Left forelimb (tissue), 1 donor: ENCODE data around the gene DLST.
"Not testable (repeated sequence)": the region's sequence is repeated elsewhere in the genome, so short reads cannot be mapped to it uniquely, and the experiment has no call there.

Experiments
- DNase-seq: peaks from one replicate; pipeline ENCODE4 v3.0.0-alpha.2; 2018; ENCODE audit warnings: low spot score

Gene DLST

DNA sequence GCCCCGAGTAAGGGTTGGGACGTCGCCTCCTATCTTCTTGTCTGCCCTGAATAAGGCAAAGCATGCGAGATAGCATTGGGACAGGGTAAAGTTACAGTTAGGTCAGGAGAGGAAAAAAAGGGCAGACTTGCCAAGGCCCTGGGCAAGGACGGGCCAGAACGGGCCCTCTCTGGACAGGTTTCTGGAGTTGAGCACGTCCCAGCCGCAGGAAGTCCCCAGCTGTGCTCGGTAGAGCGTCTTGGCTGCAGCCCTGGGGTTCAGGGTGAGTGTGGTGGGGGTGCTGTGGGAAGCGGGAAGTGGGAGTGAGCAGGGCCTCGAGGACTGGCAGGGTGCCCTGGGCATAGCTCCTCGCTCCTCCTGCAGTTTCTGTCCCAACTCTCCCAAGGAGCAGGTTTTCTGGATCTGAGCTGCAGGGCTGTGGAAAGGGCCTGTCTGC, 35.9 kb downstream of the DLST start:
- no peak for DNase-seq

GRCh38 chr14:74918380-74918779, 36.7 kb downstream of the DLST start:
- no peak for DNase-seq

- DNase-seq: no peak
Measured at GRCh38 chr14:74919421-74920165, 37.9 kb downstream of the DLST start.

DNA sequence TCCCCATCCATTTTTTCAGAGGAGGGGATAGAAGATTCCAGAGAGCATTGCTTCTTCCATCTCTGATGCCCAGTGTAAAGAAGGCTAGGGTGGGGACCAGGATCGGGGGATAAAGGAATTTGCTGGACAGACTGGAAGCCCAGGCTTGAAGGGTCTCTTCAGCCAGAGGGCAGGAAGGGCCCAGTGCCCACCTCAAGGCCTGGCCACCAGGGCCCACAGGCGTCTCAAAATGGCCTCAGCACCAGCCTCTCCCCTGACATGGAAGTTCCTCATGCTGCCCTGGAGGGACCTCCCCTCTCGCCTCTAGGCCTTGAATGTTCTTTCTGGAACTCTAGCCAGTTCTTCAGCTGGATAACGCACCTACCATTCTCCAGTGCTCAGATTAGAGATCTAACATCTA, 38.6 kb downstream of the DLST start:
- DNase-seq: no peak

- DNase-seq: peak; percentile 59
Measured at GRCh38 chr14:74921053-74921620, 39.4 kb downstream of the DLST start.

DNA sequence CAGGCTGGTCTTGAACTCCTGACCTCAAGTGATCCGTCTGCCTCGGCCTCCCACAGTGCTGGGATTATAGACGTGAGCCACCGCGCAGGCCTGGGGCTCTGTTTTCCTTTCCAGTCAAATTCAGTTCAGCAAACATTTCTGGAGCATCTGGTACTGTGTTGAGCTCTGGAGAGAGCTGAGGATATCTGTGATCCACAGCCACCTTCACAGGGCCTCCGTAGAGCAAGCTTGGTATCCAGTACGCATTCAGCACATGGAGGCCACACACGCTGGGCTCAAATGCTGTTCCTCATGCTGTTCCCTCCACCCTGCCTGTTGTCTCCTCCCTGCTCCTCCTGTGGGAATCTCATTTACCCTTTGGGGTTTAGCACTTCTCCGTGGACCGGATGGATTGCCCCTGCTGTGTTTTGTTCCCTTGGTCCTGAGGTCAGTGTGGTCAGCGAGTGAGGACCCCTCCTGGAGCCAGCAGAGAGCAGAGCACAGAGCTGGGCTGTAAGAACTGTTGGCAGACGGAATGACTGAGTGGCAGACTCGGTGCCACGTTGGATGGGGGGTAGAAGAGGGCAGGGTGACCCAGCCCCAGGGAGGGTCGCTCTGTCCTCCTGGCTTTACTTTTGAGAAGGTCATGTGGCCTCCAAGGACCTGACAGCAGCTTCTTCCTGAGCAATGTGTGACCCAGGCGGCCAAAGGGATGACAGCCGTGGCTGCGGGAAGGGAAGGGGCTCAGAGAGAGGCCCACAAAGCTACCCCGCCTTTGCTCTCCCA, 40.5 kb downstream of the DLST start:
- DNase-seq: no peak

- DNase-seq: no peak
Measured at GRCh38 chr14:74922752-74923401, 41.2 kb downstream of the DLST start, which contains the start of gene RPS6KL1. Gene RPS6KL1 (minus strand): TSS chr14:74923260. CDS start chr14:74921541, 1,719 bp downstream.

GRCh38 chr14:74924061-74924460, 42.3 kb downstream of the DLST start:
- DNase-seq: no peak

GRCh38 chr14:74927225-74927624, 45.5 kb downstream of the DLST start:
- no peak for DNase-seq

DNA sequence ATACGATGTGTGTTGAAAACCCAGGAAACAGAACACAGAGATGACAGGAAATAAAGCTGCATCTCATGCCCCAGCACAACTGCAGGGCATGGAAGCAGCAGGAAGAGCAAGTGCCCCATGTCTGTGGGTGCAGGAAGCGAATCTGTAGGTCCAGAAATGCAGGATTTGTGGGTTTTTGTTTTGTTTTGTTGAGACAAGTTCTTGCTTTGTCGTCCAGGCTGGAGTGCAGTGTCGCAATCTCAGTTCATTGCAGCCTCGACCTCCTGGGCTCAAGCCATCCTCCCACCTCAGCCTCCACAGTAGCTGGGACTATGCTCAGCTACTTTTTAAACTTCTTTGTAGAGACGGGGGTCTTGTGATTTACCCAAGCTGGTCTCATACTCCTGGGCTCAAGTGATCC, 47.5 kb downstream of the DLST start:
- no peak for DNase-seq

DNA sequence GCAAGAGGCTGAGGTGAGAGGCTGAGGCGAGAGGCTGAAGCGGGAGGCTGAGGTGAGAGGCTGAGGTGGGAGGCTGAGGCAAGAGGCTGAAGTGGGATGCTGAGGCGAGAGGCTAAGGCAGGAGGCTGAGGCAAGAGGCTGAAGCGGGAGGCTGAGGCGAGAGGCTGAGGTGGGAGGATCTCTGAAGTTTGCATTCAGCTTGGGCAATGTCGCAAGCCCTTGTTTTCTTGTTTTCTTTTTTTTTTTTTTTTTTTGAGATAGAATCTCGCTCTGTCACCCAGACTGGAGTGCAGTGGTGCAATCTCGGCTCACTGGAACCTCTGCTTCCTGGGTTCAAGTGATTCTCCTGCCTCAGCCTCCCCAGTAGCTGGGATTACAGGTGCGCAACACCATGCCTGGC, 50.0 kb downstream of the DLST start:
- DNase-seq: not testable (repeated sequence)

DNA sequence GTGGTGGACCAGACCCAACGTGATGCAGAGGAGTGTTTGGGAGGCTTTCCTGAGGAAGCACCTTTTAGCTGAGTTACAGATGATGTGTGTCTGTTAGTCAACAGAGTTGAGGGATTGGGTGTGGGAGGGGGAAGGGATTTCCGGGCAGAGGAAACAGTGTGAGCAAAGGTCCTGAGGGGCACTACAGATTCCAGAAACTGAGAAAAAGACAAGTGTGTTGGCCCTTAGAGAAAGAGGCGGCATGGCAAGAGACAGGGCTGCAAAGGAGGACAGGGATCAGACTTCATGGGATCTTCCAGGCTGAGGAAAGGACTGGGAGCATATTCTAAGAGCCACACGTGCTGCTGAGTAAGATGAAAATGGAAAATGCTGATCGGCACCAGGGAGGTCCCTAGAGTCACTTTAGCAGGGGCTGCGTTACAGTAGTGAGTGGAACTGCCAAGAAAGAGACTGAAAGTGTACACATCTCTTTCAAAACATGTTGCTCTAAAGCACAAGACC, 50.7 kb downstream of the DLST start:
- no peak for DNase-seq

DNA sequence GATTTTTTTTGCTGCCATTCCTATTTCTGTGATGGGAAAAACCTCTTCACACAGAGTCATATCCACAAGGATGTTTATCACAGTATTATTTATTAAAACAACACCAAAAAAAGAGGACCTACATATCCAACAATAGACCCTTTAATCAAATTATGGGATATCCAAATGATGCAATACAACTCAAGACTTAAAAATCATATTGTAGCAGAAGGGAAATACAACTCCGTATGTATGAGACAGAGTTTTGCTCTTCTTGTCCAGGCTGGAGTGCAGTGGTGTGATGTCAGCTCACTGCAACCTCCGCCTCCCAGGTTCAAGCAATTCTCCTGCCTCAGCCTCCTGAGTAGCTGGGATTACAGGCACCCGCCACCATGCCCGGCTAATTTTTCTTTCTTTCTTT, 51.2 kb downstream of the DLST start:
- not testable (repeated sequence) for DNase-seq

DNA sequence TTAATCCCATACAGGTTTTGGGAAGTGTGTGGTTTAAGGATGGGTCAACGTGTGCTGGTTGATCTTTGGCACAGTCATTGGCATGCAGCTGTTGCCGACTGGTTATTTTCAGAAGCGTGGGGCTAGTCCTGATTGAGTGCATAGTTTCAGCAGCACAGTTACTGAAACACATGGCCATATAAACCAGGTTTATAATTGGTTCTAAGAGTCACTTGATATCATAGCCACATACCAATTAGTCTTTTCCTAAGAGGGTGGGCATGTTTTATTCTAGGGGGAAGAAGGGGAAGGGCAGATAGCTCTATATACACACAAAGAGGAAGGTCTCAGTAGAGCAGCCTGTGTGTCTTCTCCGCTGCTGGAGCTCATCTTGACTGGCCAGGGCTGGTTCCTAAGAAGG, 52.3 kb downstream of the DLST start:
- DNase-seq: no peak

DNA sequence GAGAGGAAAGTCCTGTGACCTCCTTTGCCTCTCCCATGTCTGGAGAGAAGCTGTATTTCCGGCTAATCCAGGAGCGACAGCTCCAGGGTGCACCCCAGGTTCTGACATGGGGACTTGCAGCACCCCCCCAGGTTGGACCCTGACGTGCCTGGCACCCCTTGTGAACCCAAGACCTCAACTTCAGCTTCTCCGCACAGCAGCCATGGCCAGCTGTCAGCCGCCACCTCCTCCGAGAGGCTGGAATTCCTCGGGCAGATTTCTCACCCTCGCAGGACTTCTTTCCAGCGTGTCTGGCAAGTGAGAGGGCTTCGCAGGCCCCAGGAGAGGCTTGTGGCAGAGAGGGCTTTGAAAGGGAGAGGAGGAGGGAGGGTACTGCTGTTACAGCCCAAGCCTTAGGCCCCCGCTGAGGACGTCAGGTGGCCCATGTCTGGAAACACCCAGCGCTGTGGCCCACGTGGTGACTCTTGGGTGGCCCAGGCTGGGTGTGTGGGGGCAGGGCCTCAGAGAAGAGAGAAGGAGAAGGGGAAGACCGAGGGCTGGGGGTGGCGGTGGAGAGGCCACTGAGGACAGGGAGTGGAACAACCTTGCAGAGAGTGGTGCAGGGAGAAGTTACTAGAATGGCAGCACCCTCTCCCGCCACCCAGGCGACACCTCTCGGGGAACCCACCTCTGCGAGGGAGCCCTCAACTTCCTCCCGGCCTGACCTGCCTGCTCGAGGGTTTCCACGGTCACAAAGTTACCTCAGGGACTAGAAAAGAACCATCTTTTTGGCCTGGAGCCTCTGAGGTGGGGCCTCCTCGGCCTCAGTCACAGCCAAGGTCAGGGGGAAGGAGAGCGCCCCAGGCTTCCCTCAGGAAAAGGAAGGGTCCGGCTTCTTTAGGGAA, 53.0 kb downstream of the DLST start:
- DNase-seq: no peak

DNA sequence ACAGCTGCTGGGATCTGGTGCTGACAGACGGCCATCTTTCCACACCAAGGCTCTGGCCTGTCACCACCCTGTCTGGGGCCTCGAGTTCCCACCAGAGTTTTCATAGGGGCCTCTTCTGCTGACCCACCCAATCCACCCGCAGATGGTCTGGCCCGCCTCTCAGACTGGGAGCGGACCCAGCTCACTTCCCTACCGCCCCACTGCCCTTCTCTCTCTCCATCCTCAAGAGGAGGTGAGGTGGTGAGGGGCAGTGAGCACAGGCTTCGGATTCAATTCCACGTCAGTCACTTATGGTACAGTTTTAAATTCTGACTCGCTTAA, 53.6 kb downstream of the DLST start:
- DNase-seq: no peak

- no peak for DNase-seq
Measured at GRCh38 chr14:74936151-74936550, 54.4 kb downstream of the DLST start.

- DNase-seq: no peak
Measured at GRCh38 chr14:74936731-74937130, 55.0 kb downstream of the DLST start.

- DNase-seq: no peak
Measured at GRCh38 chr14:74937171-74937570, 55.5 kb downstream of the DLST start.

DNA sequence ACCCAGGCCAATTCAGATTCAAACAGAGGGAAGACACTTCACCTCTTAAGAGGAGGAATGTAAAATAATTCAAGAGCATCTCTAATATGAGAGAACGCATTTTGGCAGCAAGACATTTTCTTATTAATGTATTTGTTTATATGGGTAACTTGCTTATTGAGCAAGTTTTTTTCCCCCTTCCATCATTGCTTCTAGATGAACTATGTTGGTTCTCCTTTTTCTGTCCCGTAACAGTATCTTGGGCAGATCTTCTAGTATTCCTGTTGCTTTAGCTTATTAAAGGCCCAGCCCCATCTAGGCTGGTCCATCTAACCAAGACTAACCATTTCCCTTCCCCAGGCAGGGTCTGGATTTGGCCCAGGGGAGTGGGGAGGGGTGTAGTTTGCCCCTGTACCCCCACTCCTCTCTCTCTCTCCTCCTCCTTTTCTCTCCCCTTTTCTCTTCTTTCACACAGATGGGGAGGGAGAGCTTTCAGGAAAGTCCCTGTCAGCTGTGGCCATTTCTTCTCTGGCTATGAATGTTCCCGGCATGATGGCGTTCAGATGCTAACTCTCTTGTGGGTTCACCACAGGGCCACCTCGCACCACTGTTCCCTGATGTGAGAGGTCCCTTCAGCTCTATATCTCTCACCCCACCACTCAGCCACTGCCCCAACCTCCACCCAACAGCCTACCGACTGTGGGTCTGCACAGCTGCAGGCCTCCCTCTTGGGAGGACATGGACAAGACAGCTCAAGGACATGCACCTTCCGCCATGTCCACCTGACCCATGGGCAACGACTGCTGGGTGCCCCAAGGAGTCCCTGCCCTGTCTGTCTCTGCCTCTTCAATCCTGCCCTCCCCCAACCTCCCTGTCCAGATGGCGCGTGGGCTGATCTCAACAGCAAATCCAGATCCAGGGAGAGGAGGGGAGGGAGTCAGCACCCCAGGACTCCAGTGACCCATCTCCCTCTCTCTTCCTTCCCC, 57.1 kb downstream of the DLST start:
- no peak for DNase-seq
